GM21723 (cell line): ENCODE data around the gene DEFB123.
"Not testable (repeated sequence)": the region's sequence is repeated elsewhere in the genome, so short reads cannot be mapped to it uniquely, and the experiment has no call there.

Experiments
- ATAC-seq: cut with Tn5 transposase; IDR thresholded peaks from one replicate; pipeline ENCODE4 v1.9.1; 2021; ENCODE audit warnings: mild to moderate bottlenecking, moderate library complexity; ENCODE audit not compliant: unreplicated experiment

DEFB123 gene, protein sequence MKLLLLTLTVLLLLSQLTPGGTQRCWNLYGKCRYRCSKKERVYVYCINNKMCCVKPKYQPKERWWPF

DNA sequence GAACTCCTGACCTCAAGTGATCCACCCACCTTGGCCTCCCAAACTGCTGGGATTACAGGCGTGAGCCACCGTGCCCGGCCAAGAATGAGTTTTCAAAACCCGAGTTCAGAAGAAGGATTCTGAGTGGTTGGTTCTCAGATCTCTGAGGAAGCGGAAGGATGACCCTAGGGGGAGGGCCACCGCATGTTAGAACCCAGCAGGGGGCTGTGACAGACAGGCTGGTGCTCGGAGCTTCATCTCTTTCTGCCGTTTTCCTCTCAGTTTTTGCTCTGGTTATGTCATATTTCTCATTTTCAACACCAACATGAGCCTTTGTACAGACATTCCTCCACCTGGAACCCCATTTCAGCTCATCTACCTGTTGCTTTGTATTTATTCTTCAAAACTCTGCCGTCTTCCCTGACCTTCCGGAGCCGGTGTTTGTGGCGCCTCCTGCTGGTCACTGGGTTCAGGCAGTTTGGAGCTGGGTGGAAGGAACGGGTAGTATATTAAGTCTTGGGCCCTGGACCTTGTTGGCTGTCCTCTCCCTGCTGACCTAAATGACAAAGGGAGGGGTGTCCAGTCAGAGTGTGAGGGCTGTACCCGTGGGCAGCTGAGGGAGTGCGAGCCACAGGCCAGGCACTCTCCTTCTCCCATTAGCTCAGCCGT is at the start of gene DEFB123:
DEFB123 (plus strand) TSS at position 621 of the 648 bp plus-strand sequence. CDS start 67 bp downstream, outside the sequence.
- ATAC-seq, result no peak

- no peak for ATAC-seq
Observed at GRCh38 chr20:31392836-31393235, 47.6 kb upstream of the DEFB123 start.

GRCh38 chr20:31394900-31395299 is 45.5 kb upstream of the DEFB123 start:
- no peak for ATAC-seq

GRCh38 chr20:31403886-31404285 is 36.5 kb upstream of the DEFB123 start:
- no peak for ATAC-seq

GRCh38 chr20:31406115-31406514 is 34.3 kb upstream of the DEFB123 start, which contains the start of gene DEFB121:
TSS of gene DEFB121 (minus strand) at chr20:31406215. CDS start at chr20:31406152, 63 bp downstream.
- no peak for ATAC-seq

DNA sequence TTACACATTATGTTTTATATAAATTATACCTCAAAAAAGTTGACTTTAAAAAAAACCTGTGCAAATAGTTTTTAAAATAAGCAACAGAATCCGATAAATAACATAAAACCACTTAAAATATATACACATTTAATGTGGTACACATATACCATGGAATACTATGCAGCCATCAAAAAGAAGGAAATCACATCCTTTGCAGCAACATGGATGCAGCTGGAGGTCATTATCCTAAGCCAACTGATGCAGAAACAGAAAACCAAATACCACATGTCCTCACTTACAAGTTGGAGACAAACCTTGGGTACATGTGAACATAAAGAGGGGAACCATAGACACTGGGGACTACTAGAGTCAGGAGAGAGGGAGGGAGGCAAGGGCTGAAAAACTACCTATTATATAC is 30.4 kb upstream of the DEFB123 start:
- no peak for ATAC-seq

DNA sequence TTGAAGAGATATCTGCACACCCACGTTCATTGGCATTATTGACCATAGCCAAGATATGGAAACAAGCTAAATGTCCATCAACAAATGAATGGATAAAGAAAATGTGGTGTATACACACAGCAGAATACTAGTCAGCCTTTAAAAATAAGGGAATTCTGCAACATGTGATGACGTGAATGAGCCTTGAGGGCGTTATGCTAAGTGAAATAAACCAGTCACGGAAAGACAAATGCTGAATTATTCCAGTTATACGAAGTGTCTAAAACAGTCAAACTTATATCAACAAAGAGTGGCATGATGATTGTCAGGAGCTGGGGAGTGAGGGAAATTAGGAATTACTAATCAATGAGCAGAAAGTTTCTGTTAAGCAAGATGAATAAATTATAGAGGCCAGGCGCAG is 26.1 kb upstream of the DEFB123 start:
- ATAC-seq, result no peak

GRCh38 chr20:31415653-31416052 is 24.8 kb upstream of the DEFB123 start:
- ATAC-seq, result no peak

DNA sequence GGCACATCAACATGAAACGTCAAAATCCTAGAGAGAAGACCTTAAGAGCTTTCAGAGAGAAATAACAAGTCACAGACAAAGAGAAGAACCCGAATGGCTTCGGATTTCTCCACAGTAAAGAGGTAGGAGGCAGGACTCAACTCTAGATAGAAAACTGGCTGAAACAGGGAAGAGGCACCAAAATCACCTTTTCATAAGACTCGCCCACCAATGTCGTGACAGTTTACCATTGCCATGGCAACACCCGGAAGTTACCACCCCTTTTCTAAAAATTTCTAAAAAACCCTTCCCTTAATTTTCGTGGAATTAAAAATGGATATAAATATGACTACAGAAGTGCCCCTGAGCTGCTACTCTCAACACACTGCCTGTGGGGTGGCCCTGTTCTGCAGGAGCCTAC is 22.1 kb upstream of the DEFB123 start:
- ATAC-seq, result no peak

DNA sequence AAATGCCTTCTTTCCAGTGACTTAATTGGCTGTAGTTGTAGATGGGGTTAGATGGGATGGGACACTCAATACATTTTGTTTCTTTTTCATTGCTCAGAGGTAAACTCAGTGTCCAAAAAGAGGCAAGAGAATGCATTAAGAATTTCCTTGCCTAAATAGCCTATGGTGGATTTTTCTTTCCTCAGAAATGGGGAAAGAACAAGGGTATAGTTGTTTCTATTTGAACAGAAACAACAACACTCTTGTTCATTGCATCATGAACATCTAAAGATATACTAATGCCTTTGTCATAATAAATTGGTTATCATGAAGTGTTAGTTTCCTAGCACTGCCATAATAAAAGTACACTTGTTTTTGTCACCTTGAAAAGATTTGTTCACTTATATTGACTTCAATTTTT is 14.6 kb upstream of the DEFB123 start:
- ATAC-seq, result no peak

DNA sequence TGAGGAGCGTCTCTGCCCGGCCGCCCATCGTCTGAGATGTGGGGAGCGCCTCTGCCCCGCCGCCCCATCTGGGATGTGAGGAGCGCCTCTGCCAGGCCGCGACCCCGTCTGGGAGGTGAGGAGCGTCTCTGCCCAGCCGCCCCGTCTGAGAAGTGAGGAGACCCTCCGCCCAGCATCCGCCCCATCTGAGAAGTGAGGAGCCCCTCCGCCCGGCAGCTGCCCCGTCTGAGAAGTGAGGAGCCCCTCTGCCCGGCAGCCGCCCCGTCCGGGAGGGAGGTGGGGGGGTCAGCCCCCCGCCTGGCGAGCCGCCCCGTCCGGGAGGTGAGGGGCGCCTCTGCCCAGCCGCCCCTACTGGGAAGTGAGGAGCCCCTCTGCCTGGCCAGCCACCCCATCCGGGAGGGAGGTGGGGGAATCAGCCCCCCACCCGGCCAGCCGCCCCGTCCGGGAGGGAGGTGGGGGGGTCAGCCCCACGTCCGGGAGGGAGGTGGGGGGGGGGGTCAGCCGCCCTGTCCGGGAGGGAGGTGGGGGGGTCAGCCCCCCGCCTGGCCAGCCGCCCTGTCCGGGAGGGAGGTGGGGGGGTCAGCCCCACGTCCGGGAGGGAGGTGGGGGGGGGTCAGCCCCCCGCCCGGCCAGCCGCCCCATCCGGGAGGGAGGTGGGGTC is 13.4 kb upstream of the DEFB123 start:
- ATAC-seq, result not testable (repeated sequence)

DNA sequence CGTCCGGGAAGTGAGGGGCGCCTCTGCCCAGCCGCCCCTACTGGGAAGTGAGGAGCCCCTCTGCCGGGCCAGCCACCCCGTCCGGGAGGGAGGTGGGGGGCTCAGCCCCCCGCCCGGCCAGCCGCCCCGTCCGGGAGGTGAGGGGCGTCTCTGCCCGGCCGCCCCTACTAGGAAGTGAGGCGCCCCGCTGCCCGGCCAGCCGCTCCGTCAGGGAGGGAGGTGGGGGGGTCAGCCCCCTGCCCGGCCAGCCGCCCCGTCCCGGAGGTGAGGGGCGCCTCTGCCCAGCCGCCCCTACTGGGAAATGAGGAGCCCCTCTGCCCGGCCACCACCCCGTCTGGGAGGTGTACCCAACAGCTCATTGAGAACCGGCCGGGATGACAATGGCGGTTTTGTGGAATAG is 12.9 kb upstream of the DEFB123 start:
- ATAC-seq, result not testable (repeated sequence)

GRCh38 chr20:31430568-31431115 is 9.8 kb upstream of the DEFB123 start:
- no peak for ATAC-seq

GRCh38 chr20:31446084-31446819 is 5.8 kb downstream of the DEFB123 start:
- no peak for ATAC-seq

DNA sequence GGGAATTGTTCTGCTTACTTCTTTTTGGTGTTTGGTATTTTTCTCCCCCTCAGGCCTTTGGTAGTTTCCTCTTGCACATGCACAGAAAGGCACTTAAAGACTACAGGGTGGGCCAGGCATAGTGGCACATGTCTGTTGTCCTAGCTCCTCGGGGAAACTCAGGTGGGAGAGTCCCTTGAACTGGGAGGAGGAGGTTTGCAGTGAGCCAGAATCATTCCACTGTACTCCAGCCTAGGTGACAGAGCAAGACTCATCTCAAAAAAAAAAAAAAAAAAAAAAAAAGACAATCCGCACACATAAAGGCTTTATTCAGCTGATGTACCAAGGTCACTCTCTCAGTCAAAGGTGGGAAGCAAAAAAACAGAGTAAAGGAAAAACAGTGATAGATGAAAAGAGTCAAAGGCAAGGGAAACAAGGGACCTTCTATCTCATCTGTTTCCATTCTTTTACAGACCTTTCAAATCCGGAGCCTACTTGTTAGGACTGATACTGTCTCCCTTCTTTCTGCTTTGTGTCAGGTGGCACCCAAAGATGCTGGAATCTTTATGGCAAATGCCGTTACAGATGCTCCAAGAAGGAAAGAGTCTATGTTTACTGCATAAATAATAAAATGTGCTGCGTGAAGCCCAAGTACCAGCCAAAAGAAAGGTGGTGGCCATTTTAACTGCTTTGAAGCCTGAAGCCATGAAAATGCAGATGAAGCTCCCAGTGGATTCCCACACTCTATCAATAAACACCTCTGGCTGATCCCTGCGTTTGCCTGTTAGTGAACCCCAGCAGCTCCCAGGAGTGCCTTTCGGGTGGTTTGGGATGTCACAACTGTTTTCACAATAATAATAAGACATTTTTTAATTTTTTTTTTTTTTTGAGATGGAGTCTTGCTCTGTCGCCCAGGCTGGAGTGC is 9.3 kb downstream of the DEFB123 start:
- ATAC-seq, result no peak

GRCh38 chr20:31452575-31452974 is 12.1 kb downstream of the DEFB123 start:
- no peak for ATAC-seq

DNA sequence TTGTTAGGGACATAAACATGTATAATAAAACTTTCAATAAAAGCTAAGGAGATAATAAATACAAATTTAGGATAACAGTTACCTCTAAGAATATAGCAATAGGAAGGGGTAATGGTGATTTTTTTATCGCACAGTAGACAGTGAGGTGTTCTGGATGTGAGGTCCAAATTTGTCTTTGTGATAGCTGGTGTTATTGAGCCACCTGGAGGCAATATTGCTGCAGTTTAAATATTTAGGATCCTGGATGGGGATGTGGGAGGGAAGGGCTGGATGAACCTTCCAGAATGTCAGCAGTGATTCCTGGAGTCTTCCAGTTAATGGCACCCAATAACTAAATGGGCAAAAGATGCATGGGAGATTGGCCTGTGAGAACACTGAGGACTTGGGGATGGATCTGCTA is 13.9 kb downstream of the DEFB123 start:
- ATAC-seq, result no peak

DNA sequence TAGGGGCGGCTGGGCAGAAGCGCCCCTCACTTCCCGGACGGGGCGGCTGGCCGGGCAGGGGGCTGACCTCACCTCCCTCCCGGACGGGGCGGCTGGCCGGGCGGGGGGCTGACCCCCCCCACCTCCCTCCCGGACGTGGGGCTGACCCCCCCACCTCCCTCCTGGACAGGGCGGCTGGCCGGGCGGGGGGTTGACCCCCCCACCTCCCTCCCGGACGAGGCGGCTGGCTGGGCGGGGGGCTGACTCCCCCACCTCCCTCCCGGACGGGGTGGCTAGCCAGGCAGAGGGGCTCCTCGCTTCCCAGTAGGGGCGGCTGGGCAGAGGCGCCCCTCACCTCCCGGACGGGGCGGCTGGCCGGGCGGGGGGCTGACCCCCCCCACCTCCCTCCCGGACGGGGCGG is 30.5 kb downstream of the DEFB123 start:
- not testable (repeated sequence) for ATAC-seq

- no peak for ATAC-seq
Observed at GRCh38 chr20:31472395-31473330, 32.2 kb downstream of the DEFB123 start.
